G401 (cell line): ENCODE data around the gene COPS3. TPM values are rescaled to one million over a fixed set of nuclear protein-coding genes. Genes with fewer than 3 reads are reported as not detected.
A peak's percentile ranks its signal among the peaks of the same experiment; 100 is the strongest.
"Not testable (repeated sequence)": the region's sequence is repeated elsewhere in the genome, so short reads cannot be mapped to it uniquely, and the experiment has no call there.

Experiments used
- DNase-seq: peaks from one replicate; pipeline ENCODE4 v3.0.0-alpha.2; 2015; ENCODE audit warnings: low spot score
- in situ Hi-C: cut with HindIII; loops from 2 replicates; pipeline ENCODE4 v1.10.0; 2016; ENCODE audit warnings: low sequenced_read_pairs, mixed read lengths
- total RNA-seq: library from RNA; depleted of rRNA; stranded (reverse); fragments of >200 nt; shearing (Covaris generic); gene quantifications from 2 replicates; pipeline ENCODE4 v1.2.3, GENCODE V29; 2014

Gene COPS3
- total RNA-seq, 1 experiment from 2014 or later, result 162 TPM

DNA sequence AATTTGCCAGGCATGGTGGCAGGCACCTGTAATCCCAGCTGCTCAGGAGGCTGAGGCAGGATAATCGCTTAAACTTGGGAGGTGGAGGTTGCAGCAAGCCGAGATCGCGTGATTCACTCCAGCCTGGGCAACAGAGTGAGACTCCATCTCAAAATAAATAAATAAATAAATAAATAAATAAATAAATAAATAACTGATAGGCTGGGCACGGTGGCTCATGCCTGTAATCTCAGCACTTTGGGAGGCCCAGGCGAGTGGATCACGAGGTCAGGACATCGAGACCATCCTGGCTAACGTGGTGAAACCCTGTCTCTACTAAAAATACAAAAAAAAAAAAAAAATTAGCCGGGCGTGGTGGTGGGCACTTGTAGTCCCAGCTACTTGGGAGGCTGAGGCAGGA is 25.4 kb downstream of the COPS3 start:
- in situ Hi-C loops, DNase-seq: not testable (repeated sequence)

DNA sequence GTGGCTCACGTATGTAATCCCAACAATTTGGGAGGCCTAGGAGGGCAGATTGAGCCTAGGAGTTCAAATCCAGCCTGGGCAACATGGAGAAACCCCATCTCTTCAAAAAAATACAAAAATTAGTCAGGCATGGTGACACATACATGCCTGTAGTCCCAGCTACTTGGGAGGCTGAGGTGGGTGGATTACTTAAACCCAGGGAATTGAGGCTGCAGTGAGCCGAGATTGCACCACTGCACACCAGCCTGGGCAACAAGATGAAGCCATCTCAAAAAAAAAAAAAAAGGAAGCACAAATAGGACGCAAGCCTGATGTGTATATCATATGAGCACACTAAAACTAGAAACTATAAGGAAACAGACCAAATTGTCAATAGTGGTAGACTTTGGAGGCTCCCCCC is 27.0 kb downstream of the COPS3 start:
- no peak for DNase-seq
- in situ Hi-C loops, result no loop called here

DNA sequence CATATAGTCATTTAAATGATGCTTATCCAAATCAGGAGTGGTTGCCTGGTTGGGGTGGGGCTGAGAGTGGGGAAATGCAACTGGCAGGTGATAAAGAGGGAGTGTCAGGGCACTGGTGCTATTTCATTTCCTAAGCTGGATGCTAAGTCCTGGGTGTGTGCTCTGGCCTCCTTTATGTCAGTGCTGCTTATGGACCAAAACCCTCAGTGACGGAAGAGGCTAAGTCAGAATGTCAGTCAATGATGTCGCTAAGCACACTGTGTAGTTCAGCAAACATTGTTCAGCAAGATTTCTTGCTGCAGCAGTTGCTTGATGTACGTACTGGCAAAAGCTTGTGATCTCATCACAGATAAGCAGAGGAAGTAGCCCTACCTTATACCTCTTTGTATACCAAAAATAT is 27.6 kb downstream of the COPS3 start:
- no peak for DNase-seq
- in situ Hi-C loops, result no loop called here

DNA sequence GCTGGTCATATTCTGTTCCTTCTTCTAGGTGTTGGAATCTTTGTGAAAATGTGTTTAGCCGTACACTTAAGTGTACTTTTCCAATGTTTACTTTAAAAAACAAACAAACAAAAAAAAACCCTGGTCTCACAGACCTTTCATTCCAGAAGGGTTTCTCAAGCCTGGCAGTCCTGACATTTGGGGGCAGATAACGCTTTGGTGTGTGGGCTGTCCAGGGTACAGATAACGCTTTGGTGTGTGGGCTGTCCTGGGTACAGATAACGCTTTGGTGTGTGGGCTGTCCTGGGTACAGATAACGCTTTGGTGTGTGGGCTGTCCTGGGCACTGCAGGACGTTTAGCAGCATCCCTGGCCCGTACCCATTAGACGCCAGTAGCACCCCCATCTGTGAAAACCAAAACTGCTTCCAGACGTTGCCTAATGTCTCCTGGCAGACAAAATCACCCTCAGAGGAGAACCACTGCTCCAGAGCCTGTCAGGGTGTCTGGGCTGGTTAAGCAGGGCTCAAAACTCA is 28.8 kb downstream of the COPS3 start:
- no peak for DNase-seq
- in situ Hi-C loops, result no loop called here

DNA sequence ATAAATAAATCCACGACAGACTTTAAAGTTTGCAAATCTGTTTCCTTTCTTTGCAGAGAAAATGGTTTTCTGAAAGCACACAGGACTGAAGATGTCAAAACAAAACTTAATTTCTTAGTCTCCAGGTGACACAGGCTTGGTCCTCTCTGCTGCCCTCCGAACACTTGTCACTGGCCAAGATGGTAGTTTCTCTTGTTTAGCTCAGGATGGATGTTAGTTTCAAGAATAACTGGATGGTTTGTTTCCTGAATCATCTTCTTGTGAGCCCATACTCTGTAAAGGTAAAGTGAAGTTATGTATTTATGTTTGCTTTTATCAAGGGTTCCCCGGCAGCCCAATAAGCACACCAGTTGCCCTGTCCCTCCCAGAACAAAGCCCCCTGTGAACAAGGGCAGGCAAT is 34.2 kb downstream of the COPS3 start:
- in situ Hi-C loops, result no loop called here
- DNase-seq, result no peak

DNA sequence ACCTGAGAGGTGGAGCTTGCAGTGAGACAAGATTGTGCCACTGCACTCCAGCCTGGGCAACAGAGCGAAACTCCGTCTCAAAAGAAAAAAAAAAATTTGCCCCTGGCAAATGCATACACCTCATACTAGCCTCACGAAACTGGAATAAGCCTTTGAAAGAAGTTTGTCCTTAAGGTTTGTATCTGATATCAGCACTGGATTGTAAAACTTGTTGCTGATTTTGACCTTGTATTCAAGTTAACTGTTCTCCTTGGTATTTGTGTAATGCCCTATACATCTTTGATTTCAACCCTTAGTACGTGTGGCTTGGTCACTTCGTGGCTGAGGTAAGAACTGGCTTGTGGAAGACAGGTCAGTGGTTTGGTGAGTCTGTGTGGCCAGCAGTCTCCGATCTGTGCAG is 37.9 kb downstream of the COPS3 start:
- in situ Hi-C loops, result no loop called here

DNA sequence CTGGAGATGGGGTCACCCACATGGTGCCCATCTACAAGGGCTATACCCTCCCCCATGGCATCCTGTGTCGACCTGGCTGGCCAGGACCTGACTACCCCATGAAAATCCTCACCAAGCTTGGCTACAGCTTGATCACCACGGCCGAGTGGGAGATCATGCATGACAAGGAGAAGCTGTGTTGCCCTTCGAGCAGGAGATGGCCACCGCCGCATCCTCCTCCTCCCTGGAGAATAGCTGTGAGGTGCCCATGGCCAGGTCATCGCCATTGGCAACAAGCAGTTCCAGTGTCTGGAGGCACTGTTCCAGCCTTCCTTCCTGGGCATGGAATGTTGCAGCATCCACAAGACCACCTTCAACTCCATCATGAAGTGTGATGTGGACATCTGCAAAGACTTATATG is 38.8 kb downstream of the COPS3 start:
- DNase-seq, result no peak
- in situ Hi-C loops, result no loop called here

More for the DNA sequence above, 37.9 kb downstream of the COPS3 start:
- DNase-seq, result no peak

DNA sequence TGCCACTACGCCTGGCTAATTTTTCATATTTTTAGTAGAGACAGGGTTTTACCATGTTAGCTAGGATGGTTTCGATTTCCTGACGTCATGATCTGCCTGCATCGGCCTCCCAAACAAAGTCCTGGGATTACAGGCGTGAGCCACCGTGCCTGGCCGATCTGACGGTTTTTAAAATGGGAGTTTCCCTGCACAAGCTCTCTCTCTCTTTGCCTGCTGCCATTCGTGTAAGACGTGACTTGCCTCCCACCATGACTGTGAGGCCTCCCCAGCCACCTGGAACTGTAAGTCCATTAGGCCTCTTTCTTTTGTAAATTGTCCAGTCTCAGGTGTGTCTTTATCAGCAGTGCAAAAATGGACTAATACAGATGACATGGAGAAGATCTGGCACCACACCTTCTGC is 39.4 kb downstream of the COPS3 start:
- DNase-seq, result no peak
- in situ Hi-C loops, result no loop called here

DNA sequence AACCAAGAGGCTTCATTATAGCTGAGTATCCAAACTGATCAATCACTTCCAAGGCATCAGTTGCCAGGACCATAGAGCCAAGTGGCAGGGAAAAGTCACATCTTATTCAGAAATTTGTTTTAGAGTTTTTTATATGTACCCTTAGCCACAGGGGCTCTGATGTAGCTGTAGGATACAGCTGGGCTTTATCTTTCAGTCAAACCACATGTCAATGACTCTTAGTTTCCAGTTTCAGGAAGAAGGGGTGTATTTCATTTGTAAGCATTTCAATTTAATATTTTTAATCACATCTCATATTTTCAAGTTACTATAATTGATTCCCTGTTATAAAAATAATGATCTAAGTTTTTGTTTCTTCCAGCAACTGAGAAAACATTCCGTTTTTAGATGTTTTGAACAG is 41.2 kb downstream of the COPS3 start:
- DNase-seq, result no peak
- in situ Hi-C loops, result no loop called here

DNA sequence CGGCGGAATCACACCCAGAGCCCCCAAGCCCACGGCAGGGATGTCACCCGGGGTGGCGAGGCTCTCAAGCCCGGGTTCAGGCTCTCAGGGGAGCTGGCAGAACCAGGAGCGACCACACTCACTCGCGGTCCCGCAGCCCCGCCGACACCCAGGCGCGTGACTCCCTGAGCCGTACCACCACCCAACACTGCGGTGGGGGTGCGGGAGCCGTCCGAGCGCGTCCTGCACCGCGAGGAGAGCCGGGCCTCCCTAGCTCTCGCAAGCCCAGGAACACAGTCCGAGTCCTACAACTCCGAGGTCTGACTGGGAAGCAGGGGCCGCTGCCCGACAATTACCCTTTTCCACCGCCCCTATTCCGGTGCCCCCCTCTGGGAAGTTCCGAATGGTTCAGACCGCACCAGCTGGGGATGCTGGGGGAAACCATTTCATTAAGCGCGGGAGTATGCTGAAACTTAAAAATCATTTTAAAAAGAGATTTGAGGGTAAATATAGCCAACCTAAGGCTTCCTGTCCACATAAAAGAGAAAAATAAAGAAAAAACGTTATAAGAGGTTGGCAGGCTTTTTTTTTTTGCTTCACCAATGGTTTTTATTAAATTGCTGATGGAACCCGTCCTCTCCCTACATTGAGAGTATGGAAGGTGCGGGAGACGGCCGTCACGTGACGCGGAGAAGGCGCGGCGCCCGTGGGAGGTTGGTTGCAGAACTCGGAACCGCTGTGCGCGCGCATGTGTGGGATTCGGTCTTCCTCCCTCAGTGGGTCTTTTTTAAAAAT is 43.8 kb downstream of the COPS3 start, which contains the start of gene FLCN:
FLCN (minus strand) TSS at position 143 of the 774 bp plus-strand sequence. CDS start 9,031 bp downstream, outside the sequence.
- peak; percentile 91 for DNase-seq
- in situ Hi-C loops, result no loop called here

DNA sequence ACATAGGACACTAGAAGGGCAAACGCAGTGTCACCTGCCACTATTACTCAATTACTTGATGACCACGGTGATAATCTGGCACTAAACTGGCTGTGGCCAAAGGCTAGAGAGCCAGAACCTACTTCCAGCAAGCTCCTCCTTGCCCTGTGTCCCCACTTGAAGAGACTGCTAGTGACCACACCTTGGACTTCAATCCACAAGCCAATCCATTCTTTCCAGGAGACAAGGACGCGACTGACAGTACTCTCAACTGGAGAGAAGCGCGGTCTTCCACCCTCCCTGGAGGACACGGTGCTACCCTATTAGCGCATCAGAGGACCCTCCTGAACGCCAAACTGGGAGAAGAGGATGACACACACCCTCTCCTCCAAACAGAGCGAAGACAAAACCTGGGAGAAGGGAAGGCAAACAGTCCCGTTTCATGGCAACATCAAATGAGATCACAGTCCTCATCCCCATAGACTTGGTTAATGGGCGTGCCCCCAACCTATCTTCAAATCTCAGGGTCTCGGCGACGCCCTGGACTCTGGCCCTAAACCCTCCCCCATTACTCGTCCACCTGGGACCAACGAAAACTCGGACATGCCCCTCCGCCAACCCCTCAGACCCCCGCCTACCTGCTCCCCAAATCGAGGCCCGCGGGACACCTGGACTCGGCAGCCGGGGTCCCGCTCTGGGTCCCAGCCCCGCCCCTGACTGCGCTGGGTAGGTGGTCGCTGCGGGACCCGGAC is 44.6 kb downstream of the COPS3 start:
- DNase-seq, result peak; percentile 60
- in situ Hi-C loops, result no loop called here

DNA sequence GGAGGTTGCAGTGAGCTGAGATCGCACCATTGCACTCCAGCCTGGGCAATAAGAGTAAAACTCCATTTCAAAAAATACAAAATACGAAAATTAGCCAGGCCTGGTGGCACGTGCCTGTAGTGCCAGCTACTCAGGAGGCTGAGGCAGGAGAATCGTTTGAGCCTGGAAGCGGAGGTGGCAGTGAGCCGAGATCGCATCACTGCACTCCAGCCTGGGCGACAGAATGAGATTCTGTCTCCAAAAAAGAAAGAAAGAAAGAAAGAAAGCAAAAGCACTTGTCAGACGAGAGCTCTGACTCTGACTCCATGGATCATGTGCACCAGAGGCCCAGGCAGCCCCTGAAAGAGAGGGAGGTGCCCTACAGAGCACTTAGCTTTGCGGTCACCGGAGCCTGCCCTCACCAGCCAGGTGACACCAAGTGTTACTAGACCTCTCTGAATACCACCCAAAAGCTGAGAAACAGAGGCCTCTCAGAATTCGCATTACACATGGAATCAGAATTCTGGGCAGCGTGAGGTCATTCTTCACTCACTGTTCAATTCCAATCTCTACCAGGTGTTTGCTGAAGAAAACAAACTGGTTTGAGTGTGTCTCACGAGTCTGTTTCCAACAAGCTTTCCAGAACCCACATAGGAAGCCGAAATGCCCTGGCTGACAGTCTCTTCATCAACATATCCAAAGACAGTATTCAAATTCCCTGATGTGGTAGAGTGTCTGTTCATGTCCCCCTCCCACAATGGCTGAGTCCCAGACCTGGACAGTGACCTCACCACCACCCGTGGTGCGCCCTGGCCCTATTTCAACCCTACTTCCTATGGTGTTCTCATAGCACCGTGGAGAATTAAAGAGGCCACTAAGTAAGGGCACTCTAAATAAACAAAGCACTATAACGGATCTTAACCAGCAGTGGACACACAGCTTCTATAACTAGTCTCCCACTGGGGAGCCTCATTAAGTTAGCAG is 45.6 kb downstream of the COPS3 start:
- peak; percentile 59 for DNase-seq
- in situ Hi-C loops, result no loop called here

DNA sequence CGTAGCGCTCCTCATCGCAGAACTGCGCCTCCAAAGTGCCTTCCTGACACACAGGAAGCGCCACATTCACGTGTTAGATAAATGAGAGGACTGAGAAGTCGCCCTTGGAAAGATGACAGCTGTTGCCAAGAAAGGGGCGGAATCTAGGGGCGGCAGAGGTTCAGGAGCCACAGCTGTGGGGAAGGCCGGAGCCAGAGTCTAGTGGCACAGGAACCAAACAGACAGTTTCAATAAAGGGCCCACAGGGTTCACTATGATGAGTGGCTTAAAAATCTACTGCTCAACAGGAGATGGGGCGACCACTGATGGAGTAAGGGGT is 48.8 kb downstream of the COPS3 start:
- no peak for DNase-seq
- in situ Hi-C loops, result no loop called here

DNA sequence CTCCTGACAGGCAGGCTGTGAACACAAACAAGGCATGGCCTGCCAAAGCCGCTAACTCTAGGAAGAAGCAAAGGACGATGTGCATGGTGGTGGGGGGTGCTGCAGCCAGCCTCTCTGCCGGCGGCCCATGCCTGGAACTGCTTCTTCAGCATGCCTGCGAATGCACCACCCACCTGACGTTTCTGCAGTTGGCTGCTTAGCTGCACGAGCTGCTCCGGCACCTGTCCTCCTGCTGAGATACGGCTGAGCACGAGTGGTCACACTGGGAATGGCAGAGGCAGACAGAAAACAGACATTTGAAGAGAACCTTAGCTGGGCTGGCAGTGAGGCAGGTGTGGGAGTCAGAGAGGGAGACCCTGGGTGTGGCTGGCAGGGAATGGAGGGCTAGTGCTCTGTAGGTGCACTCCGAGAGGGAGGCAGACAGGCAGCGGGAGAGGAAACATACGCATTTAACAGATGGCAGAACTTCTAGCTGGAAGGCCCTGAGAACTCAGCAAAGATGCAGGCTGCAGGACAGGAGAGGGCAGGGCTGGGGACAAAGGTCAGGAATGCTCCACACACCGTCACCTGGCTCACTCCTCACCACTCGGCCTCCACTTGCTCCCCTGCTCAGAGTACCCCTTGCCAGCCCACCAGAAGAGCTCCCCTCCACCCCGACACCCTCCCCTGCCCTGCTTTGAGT is 49.3 kb downstream of the COPS3 start:
- in situ Hi-C loops, result no loop called here
- DNase-seq, result peak; percentile 66

DNA sequence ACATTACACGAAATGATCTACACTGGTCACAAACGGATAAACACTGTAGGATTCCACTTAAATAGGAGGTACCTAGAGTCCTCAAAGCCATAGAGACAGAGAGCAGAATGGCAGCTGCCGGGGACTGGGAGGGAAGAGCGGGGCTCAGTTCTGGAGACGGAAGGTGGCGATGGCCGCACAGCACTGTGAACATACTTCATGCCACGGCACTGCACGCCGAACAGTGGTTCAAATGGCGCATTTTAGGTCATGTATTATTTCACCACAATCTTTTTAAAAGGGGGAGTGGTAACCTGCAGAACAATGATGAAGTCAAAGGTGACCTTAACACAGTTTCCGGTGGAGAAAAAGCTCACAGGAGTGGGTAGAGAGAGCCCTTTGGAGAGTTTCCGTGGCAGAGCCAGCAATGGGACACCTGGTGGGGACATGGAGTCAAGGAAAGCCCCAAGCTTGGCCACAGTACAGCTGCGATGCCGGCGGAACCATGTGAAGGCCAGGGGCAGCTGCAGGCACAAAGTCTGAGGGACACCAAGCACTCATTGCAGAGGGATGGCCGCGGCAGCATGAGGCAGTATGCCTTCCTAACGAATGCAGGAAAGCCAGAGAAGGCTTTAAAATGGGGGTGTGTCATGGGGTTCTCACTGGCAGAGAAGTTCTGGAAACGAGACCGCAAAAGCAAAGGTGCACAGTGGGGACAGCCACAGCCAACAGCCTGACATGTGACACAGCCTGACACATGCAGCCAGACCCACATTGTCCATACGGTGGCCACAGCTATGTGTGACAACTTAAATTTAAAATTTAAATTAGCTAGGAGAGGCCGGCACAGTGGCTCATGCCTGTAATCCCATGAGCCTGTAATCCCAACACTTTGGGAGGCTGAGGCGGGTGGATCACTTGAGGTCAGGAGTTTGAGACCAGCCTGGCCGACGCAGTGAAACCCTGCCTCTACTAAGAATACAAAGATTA is 51.3 kb downstream of the COPS3 start:
- in situ Hi-C loops, result no loop called here

DNA sequence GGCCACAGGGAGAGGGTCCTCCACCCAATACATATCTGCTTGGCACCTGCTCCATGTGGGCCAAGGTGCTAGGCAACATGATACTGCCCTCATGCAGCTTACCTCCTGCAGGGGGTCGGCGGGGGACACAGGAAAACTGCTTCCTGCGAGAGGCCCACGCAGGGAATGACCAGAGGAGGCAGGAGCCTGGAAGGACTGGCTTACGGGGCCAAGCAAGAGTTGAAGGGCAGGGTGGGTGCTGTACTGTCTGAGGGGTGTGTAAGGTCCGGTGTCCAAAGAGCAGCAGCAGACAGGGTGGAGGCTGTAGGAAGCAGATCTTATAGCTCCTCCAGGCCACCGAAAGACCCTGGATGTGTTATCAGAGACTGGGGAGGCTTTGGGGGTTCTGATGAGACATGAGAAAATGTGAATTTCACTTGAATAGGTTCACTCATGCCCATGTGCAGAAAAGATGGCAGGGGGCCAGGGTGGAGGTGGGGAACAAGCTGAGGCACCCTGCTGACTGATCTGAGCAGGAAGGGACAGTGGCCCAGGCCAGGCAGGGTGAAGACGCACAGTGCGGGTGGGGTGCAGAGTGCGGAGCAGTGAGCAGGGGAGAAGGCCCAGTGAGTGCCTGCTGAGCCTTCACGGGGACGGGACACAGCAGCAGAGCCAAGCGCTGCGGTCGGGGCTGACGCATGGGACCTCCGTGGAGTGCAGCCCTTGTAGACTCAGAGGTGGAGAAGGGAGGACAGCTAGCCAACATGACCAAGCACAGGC is 52.3 kb downstream of the COPS3 start:
- in situ Hi-C loops, result no loop called here
- DNase-seq, result no peak

More for the DNA sequence above, 51.3 kb downstream of the COPS3 start:
- DNase-seq, result no peak
